Measurements from ENCODE around the gene GNPDA1. TPM values are rescaled to one million over a fixed set of nuclear protein-coding genes. Genes with fewer than 3 reads are reported as not detected.

Gene GNPDA1
- total RNA-seq, 1 experiment from 2014 or later: 54.0 TPM

DNA sequence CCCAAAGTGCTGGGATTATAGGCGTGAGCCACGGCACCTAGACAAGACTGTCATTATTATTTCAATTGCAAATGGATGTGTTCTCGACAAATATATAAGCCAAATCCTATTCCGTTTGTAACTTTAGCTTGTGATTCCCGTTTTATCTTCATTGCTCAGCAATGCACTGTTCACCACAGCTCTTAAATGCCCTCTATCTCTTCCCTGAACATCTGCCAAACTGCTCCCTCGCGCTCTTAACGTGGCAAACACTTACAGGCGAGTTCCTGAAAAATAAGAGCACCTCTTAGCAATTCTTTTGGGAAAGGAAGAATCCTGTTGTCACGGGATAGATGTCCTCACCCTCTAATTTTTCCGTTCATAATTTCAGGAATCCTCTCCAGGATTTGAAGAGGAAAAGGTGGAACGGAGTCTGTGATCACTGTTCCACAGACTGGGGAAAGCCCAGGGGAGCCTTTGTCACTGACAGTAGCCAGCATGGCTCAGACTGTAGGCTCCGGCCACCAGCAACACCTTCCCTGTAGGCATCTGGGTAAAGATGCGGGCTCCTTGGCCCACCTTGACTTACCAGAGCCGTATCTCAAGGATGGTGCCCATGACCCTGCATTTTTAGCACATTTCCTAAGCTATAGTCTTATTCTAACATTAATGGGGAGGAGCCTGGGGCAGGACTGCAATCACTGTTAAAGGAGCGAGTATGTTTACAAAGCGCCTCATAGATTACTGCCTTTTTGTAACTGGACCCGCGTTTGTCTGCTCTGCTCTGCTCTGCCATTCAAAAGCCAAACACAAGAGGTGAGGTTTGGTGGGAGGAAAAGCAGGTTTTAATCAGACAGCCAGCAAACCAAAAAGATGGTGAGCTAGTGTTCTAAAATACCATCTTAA, 20.2 kb upstream of the GNPDA1 start:
- no peak overlapping the region for H3K27ac Mint-ChIP-seq (ENCODE audit: unreplicated experiment)
- DNase-seq: no peak
- H3K36me3 Mint-ChIP-seq (ENCODE audit: insufficient read depth, unreplicated experiment): no peaks in the 10 kb centered on the region
- peaks cover 8% of the 10 kb centered on the region for H3K27me3 Mint-ChIP-seq (ENCODE audit: unreplicated experiment)
- H3K4me3 Mint-ChIP-seq (ENCODE audit: low read depth, unreplicated experiment): no peak overlapping the region
- TF ChIP-seq, protein P1, sequence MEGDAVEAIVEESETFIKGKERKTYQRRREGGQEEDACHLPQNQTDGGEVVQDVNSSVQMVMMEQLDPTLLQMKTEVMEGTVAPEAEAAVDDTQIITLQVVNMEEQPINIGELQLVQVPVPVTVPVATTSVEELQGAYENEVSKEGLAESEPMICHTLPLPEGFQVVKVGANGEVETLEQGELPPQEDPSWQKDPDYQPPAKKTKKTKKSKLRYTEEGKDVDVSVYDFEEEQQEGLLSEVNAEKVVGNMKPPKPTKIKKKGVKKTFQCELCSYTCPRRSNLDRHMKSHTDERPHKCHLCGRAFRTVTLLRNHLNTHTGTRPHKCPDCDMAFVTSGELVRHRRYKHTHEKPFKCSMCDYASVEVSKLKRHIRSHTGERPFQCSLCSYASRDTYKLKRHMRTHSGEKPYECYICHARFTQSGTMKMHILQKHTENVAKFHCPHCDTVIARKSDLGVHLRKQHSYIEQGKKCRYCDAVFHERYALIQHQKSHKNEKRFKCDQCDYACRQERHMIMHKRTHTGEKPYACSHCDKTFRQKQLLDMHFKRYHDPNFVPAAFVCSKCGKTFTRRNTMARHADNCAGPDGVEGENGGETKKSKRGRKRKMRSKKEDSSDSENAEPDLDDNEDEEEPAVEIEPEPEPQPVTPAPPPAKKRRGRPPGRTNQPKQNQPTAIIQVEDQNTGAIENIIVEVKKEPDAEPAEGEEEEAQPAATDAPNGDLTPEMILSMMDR (IDR thresholded peaks at IDR 0.05; ENCODE audit: unreplicated experiment): no peak
- intact Hi-C loops (cut with micrococcal nuclease; ENCODE audit: unreplicated experiment): no loop called here
- BruUV-seq (replicated peaks): no TSS peak
- no peaks in the 10 kb centered on the region for H3K9me3 Mint-ChIP-seq (ENCODE audit: low read depth, unreplicated experiment)
- no peaks in the 10 kb centered on the region for H3K4me1 Mint-ChIP-seq (ENCODE audit: low read depth, unreplicated experiment)
- CTCF ChIA-PET: interaction anchor here (0.6 kb wide), 1 partner anchor 523 kb away, joined by 3 read pairs; no protein-coding TSS in a partner anchor

DNA sequence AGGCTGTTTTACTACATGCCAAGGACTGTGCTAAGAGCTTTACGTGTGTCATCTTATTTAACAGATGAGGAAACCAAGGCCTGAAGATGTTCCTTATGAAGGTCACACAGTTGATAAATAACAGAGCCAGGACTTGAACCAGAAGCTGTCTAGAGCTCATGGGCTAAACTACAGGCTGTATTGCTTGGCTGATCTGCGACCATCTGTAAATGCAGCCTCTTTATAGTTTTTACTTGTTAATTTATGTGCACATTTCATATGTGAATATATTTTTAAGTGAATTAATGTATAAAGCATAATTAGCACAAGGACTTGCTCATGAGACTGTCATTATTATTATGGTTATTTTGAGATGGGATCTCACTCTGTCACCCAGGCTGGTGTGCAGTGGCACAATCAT, 19.3 kb upstream of the GNPDA1 start:
- Mint-ChIP-seq H3K27me3 (ENCODE audit: unreplicated experiment) (peaks cover 8% of the 10 kb centered on the region), H3K4me1 (ENCODE audit: low read depth, unreplicated experiment) (peaks cover 2% of the 10 kb centered on the region), H3K4me3 (ENCODE audit: low read depth, unreplicated experiment) (no peak overlapping the region), H3K9me3 (ENCODE audit: low read depth, unreplicated experiment) (no peaks in the 10 kb centered on the region), H3K36me3 (ENCODE audit: insufficient read depth, unreplicated experiment) (no peaks in the 10 kb centered on the region), H3K27ac (ENCODE audit: unreplicated experiment) (no peak overlapping the region)
- no TSS peak for BruUV-seq (replicated peaks)
- intact Hi-C loops (cut with micrococcal nuclease; ENCODE audit: unreplicated experiment): no loop called here
- CTCF ChIA-PET: no interaction called here
- TF ChIP-seq, protein P1 (IDR thresholded peaks at IDR 0.05; ENCODE audit: unreplicated experiment): no peak
- DNase-seq: no peak

DNA sequence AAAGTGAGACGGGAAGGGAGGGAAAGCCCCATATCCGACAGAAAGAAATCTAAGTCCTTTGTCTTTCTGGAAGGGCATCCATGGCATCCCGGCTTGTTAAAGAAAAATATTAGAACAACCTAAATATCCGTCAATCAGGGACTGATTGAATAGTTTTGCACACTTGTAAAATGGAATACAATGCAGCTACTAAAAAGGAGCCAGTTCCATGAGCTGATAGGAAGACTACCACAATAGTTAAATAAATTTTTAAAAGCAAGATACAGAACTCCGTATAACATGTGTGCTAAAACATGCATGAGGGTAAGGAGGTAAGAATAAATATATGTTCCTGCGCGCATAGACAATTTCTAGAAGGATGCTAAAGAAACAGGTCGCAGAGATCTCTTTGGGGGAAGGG, 12.8 kb upstream of the GNPDA1 start:
- DNase-seq: no peak
- Mint-ChIP-seq H3K4me3 (ENCODE audit: low read depth, unreplicated experiment) (peak overlapping the region; percentile 79), H3K27ac (ENCODE audit: unreplicated experiment) (no peak overlapping the region), H3K36me3 (ENCODE audit: insufficient read depth, unreplicated experiment) (peaks cover 6% of the 10 kb centered on the region), H3K27me3 (ENCODE audit: unreplicated experiment) (peaks cover 2% of the 10 kb centered on the region), H3K4me1 (ENCODE audit: low read depth, unreplicated experiment) (peaks cover 10% of the 10 kb centered on the region), H3K9me3 (ENCODE audit: low read depth, unreplicated experiment) (no peaks in the 10 kb centered on the region)
- intact Hi-C loops (cut with micrococcal nuclease; ENCODE audit: unreplicated experiment): no loop called here
- BruUV-seq (replicated peaks): no TSS peak
- TF ChIP-seq, protein P1 (IDR thresholded peaks at IDR 0.05; ENCODE audit: unreplicated experiment): no peak
- CTCF ChIA-PET: interaction anchor here (2.3 kb wide), 1 partner anchor 10 kb away, joined by 14 read pairs; no protein-coding TSS in a partner anchor

- intact Hi-C loops (cut with micrococcal nuclease; ENCODE audit: unreplicated experiment): no loop called here
- Mint-ChIP-seq H3K27ac (ENCODE audit: unreplicated experiment) (peak overlapping the region; percentile 68), H3K27me3 (ENCODE audit: unreplicated experiment) (no peaks in the 10 kb centered on the region), H3K4me3 (ENCODE audit: low read depth, unreplicated experiment) (peak overlapping the region; percentile 79), H3K4me1 (ENCODE audit: low read depth, unreplicated experiment) (peaks cover 10% of the 10 kb centered on the region), H3K36me3 (ENCODE audit: insufficient read depth, unreplicated experiment) (peaks cover 6% of the 10 kb centered on the region), H3K9me3 (ENCODE audit: low read depth, unreplicated experiment) (no peaks in the 10 kb centered on the region)
- peak; percentile 85 for DNase-seq
- CTCF ChIA-PET: interaction anchor here (0.5 to 2.3 kb wide), 3 partner anchors 9 to 135 kb away, joined by 4 to 14 read pairs (median 5); no protein-coding TSS in a partner anchor
- TF ChIP-seq, protein P1 (IDR thresholded peaks at IDR 0.05; ENCODE audit: unreplicated experiment): no peak
- BruUV-seq (replicated peaks): no TSS peak
Observed at GRCh38 chr5:142024771-142025304, 12.0 kb upstream of the GNPDA1 start.
